ENCODE measurements around the gene STIM1.

DNA sequence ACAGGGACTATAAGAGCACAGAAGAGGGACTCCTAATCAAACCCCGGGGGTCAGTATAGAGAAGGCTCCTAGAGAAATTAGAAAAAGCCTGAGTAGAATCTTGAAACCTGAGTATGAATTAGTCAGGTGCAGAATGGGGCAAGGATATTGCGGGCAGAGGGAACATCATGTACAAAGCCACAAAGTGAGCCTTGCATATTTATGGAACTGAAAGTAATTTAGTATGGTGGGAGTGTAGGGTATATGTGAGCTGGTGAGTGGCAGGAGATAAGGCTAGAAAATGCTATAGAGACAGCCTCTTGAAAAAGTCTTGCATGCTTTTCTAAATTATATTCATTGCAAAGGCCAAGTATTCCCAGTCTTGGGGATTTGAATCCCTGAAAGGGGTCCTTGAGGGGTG lies 93.7 kb downstream of the STIM1 start:
- TF ChIP-seq EZH2 (IDR thresholded peaks at IDR 0.05) (no peak), POLR2AphosphoS5 (IDR thresholded peaks at IDR 0.05; ENCODE audit: borderline replicate concordance, low read depth, low read length) (no peak), FOXP2 (optimal IDR thresholded peaks at IDR 0.05; ENCODE audit: control extremely low read depth, extremely low read length, insufficient read depth) (no peak)
